Ishikawa (cell line): ENCODE results near the gene SPIRE2.

Experiments
- CEBPB ChIP-seq: IDR thresholded peaks from 2 replicates; pipeline ENCODE4 v1.6.1; 2012
- EGR1 ChIP-seq: IDR thresholded peaks from 2 replicates; pipeline ENCODE4 v1.6.1; 2012
- EP300 ChIP-seq: IDR thresholded peaks from 2 replicates; pipeline ENCODE4 v1.6.1; 2012; ENCODE audit warnings: borderline replicate concordance
- TCF12 ChIP-seq: IDR thresholded peaks from 2 replicates; pipeline ENCODE4 v1.6.1; 2012; ENCODE audit warnings: low read depth
- TEAD4 ChIP-seq: IDR thresholded peaks from 2 replicates; pipeline ENCODE4 v1.6.1; 2012
- TF ChIP-seq, protein P1 (sequence below): IDR thresholded peaks from 2 replicates; pipeline ENCODE4 v1.6.1; 2012
- TF ChIP-seq, protein P2 (sequence below): IDR thresholded peaks from 2 replicates; pipeline ENCODE4 v1.6.1; 2012; ENCODE audit warnings: low read depth, mild to moderate bottlenecking
- TF ChIP-seq, protein P3 (sequence below): IDR thresholded peaks from 2 replicates; pipeline ENCODE4 v1.6.1; 2012

DNA sequence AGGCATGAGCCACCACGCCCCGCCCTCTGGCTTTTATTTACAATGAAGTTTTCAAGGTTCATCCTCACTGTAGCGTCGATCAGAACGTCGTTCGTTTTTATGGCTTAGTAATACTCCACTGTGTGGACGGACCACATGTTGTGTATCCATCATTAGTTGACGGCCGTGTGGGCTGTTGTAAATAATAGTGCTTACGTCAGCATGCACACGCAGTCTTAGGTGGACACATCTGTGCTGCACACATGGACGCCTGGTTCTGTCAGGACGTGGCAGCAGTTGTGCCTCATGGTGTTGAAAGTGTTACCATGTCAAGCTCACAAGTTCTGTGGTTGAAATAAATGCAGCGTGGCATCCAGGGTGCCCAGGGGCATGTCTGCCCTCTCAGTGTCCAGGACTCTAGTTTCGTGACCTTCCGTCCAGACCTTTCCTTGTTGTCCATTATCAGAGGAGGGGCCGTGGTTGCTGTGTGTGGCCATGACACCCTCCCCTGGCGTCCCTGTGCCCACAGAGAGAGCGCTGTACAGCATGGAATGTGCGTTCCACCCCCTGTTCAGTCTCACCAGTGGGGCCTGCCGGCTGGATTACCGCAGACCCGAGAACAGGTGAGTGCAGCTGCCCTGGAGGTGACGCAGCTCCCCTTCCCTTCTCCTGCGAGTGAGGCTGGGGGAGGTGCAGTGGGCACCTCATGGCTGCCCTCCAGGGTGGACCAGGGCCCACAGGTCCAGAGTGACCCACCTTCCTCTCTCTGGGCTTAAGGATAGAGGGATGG, 67.4 kb downstream of the SPIRE2 start:
- TF ChIP-seq EP300 (no peak), CEBPB (no peak), TEAD4 (no peak), TCF12 (no peak), EGR1 (no peak)
- TF ChIP-seq, protein P1, sequence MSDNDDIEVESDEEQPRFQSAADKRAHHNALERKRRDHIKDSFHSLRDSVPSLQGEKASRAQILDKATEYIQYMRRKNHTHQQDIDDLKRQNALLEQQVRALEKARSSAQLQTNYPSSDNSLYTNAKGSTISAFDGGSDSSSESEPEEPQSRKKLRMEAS = no peak
- TF ChIP-seq, protein P2, sequence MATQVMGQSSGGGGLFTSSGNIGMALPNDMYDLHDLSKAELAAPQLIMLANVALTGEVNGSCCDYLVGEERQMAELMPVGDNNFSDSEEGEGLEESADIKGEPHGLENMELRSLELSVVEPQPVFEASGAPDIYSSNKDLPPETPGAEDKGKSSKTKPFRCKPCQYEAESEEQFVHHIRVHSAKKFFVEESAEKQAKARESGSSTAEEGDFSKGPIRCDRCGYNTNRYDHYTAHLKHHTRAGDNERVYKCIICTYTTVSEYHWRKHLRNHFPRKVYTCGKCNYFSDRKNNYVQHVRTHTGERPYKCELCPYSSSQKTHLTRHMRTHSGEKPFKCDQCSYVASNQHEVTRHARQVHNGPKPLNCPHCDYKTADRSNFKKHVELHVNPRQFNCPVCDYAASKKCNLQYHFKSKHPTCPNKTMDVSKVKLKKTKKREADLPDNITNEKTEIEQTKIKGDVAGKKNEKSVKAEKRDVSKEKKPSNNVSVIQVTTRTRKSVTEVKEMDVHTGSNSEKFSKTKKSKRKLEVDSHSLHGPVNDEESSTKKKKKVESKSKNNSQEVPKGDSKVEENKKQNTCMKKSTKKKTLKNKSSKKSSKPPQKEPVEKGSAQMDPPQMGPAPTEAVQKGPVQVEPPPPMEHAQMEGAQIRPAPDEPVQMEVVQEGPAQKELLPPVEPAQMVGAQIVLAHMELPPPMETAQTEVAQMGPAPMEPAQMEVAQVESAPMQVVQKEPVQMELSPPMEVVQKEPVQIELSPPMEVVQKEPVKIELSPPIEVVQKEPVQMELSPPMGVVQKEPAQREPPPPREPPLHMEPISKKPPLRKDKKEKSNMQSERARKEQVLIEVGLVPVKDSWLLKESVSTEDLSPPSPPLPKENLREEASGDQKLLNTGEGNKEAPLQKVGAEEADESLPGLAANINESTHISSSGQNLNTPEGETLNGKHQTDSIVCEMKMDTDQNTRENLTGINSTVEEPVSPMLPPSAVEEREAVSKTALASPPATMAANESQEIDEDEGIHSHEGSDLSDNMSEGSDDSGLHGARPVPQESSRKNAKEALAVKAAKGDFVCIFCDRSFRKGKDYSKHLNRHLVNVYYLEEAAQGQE = no peak
- TF ChIP-seq, protein P3, sequence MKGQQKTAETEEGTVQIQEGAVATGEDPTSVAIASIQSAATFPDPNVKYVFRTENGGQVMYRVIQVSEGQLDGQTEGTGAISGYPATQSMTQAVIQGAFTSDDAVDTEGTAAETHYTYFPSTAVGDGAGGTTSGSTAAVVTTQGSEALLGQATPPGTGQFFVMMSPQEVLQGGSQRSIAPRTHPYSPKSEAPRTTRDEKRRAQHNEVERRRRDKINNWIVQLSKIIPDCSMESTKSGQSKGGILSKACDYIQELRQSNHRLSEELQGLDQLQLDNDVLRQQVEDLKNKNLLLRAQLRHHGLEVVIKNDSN = no peak
